ENCODE results near the gene UPB1.

The UPB1 gene

GRCh38 chr22:24494528-24495364 lies at the start of gene UPB1:
Gene UPB1, plus strand, starts transcription at chr22:24495332. Its CDS starts 72 bp downstream, at chr22:24495404.
- TF ChIP-seq CTCF (conservative IDR thresholded peaks at IDR 0.05) = no peak
- no peak within 1 kb of the TSS for H3K27ac ChIP-seq

GRCh38 chr22:24445481-24446259 lies 49.5 kb upstream of the UPB1 start:
- no peak overlapping the region for H3K27ac ChIP-seq
- no peak for TF ChIP-seq CTCF (conservative IDR thresholded peaks at IDR 0.05)

GRCh38 chr22:24446260-24446611 lies 48.9 kb upstream of the UPB1 start:
- no peak for TF ChIP-seq CTCF (conservative IDR thresholded peaks at IDR 0.05)
- no peak overlapping the region for H3K27ac ChIP-seq

- H3K27ac ChIP-seq = no peak overlapping the region
- no peak for TF ChIP-seq CTCF (conservative IDR thresholded peaks at IDR 0.05)
Observed at GRCh38 chr22:24450610-24451009, 44.5 kb upstream of the UPB1 start.

GRCh38 chr22:24451162-24451561 lies 44.0 kb upstream of the UPB1 start:
- TF ChIP-seq CTCF (conservative IDR thresholded peaks at IDR 0.05) = no peak
- H3K27ac ChIP-seq = no peak overlapping the region

GRCh38 chr22:24453853-24454252 lies 41.3 kb upstream of the UPB1 start:
- TF ChIP-seq CTCF (conservative IDR thresholded peaks at IDR 0.05) = no peak
- H3K27ac ChIP-seq = no peak overlapping the region

GRCh38 chr22:24455039-24455438 lies 40.1 kb upstream of the UPB1 start:
- H3K27ac ChIP-seq = no peak overlapping the region
- no peak for TF ChIP-seq CTCF (conservative IDR thresholded peaks at IDR 0.05)
